ENCODE results near the gene NTF4.

GRCh38 chr19:49061445-49061844 is 3.2 kb downstream of the NTF4 start:
- TF ChIP-seq, protein P1, sequence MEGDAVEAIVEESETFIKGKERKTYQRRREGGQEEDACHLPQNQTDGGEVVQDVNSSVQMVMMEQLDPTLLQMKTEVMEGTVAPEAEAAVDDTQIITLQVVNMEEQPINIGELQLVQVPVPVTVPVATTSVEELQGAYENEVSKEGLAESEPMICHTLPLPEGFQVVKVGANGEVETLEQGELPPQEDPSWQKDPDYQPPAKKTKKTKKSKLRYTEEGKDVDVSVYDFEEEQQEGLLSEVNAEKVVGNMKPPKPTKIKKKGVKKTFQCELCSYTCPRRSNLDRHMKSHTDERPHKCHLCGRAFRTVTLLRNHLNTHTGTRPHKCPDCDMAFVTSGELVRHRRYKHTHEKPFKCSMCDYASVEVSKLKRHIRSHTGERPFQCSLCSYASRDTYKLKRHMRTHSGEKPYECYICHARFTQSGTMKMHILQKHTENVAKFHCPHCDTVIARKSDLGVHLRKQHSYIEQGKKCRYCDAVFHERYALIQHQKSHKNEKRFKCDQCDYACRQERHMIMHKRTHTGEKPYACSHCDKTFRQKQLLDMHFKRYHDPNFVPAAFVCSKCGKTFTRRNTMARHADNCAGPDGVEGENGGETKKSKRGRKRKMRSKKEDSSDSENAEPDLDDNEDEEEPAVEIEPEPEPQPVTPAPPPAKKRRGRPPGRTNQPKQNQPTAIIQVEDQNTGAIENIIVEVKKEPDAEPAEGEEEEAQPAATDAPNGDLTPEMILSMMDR (IDR thresholded peaks at IDR 0.05) = no peak
- no peak for TF ChIP-seq POLR2A (IDR thresholded peaks at IDR 0.05)

All from adrenal gland (tissue), 5 donors.